ENCODE measurements around the gene TRMU. TPM values are rescaled to one million over a fixed set of nuclear protein-coding genes. Genes with fewer than 3 reads are reported as not detected.

TRMU gene
- total and polyA plus RNA-seq, 2 of the 8 experiments (the other 6 are each of a cell fraction or from before 2014, with no cell fraction given): 43.4 to 70.6 TPM

DNA sequence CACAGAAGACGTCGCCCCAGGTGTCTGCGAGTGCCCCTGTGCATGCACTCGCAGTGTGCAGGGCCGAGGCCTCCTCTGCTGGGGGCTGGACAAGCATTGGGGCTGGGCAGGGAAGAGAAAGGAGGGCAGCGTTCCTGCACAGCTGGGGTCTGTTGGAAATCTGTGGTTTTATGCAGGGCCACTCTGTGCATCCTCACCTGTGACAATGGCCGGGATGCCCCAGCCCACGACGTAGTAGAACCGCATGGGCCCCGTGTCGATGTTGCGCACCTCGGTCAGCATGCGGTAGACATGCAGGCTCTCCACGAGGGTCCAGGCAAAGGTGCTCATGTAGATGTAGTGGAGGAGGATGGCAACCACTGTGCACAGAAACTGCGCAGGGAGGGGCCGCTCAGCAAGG, 37.2 kb downstream of the TRMU start:
- H4K5ac ChIP-seq (ENCODE audit: insufficient read length, low read depth, low read length): no peak overlapping the region
- H2AK5ac ChIP-seq (ENCODE audit: low read depth, low read length): no peak overlapping the region
- peaks cover 0 to 15% (median 13%) of the 10 kb centered on the region in 4 experiments; a peak in 6 of 7 replicates for H3K4me1 ChIP-seq (replicated peaks in 1 of 4; ENCODE audit: control insufficient read depth in 3 of 4, insufficient read depth in 4 of 4, low read length in 3 of 4)
- H2AFZ ChIP-seq (ENCODE audit: low read length): no peak overlapping the region
- H4K91ac ChIP-seq (replicated peaks; ENCODE audit: insufficient read length, low read length): no peak overlapping the region
- no peak overlapping the region for H3K18ac ChIP-seq (ENCODE audit: extremely low read depth, low read length)
- H2BK20ac ChIP-seq (ENCODE audit: low read length): 0 out of 2 replicates have a peak overlapping the region, but pooled peaks have one; percentile 18
- ChIA-PET CTCF (ENCODE audit: partially characterized antibody) (interaction anchor here (1.3 kb wide), 1 partner anchor 170 kb away, joined by 4 read pairs; no protein-coding TSS in a partner anchor), POLR2A (ENCODE audit: partially characterized antibody) (interaction anchor here (1.1 kb wide), 2 partner anchors 13 to 175 kb away, joined by 3 to 4 read pairs; no protein-coding TSS in a partner anchor)
- WGBS, 2 experiments (ENCODE audit: extremely low coverage in 1 of 2, insufficient coverage in 1 of 2, insufficient read length in 1 of 2, insufficient replicate concordance in 2 of 2, low coverage in 1 of 2, low lambda C conversion rate in 2 of 2, missing lambda C conversion rate in 1 of 2): 93% methylated on average over 15 of the region's 18 CpGs; no CpG with 5 or more reads in 1 of the 2 experiments
- H2BK120ac ChIP-seq (replicated peaks; ENCODE audit: low read depth, low read length): no peak overlapping the region
- no peaks in the 10 kb centered on the region; the same call in 1 of the 2 replicates for H3K79me1 ChIP-seq (ENCODE audit: low read depth, low read length)
- H3K23ac ChIP-seq (ENCODE audit: insufficient read length): no peak overlapping the region
- H2BK12ac ChIP-seq (ENCODE audit: low read depth, low read length): no peak overlapping the region
- no peak overlapping the region for H3K4me2 ChIP-seq (ENCODE audit: insufficient read depth in 1 of 2, low read depth in 2 of 2, low read length in 2 of 2)
- no peak overlapping the region for H2BK5ac ChIP-seq (ENCODE audit: low read depth, low read length)
- H3K79me2 ChIP-seq (ENCODE audit: control insufficient read depth in 1 of 2, insufficient read depth in 2 of 2, low read length in 2 of 2): no peaks in the 10 kb centered on the region
- DNase-seq (ENCODE audit: low read depth in 1 of 2, low spot score in 2 of 2): no peak
- no peak overlapping the region; a peak in 1 of 7 replicates for H3K9ac ChIP-seq (replicated peaks in 1 of 4; ENCODE audit: extremely low read depth in 1 of 4, low read depth in 3 of 4, low read length in 3 of 4)
- no peak overlapping the region for H3K4ac ChIP-seq (replicated peaks; ENCODE audit: insufficient read length, low read depth, low read length)
- TF ChIP-seq SIN3A (conservative IDR thresholded peaks at IDR 0.05 in 1 of 2, IDR thresholded peaks at IDR 0.05 in 1 of 2; ENCODE audit: low read depth in 1 of 2, low read length in 2 of 2) (no peak), YY1 (IDR thresholded peaks at IDR 0.05; ENCODE audit: low read depth, low read length) (no peak), TAF1 (IDR thresholded peaks at IDR 0.05; ENCODE audit: low read depth, low read length) (no peak), MAFK (IDR thresholded peaks at IDR 0.05; ENCODE audit: low read depth, low read length) (no peak), KDM5A (IDR thresholded peaks at IDR 0.05; ENCODE audit: low read length) (no peak)
- TF ChIP-seq, protein P1, sequence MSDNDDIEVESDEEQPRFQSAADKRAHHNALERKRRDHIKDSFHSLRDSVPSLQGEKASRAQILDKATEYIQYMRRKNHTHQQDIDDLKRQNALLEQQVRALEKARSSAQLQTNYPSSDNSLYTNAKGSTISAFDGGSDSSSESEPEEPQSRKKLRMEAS (IDR thresholded peaks at IDR 0.05): no peak
- H3K27me3 ChIP-seq (replicated peaks in 1 of 4; ENCODE audit: control insufficient read depth in 3 of 4, extremely low read depth in 1 of 4, insufficient read depth in 3 of 4, low read length in 3 of 4): no peaks in the 10 kb centered on the region
- H3K27ac ChIP-seq (ENCODE audit: low read depth, low read length): no peak overlapping the region
- no peak overlapping the region for H3K14ac ChIP-seq (ENCODE audit: insufficient read length)
- H2BK15ac ChIP-seq (ENCODE audit: low read length): no peak overlapping the region
- H4K8ac ChIP-seq (ENCODE audit: extremely low read depth, insufficient read depth, low read length): no peak overlapping the region
- no peak overlapping the region for H3K56ac ChIP-seq (replicated peaks; ENCODE audit: insufficient read length, low read depth, low read length)
- H4K20me1 ChIP-seq (replicated peaks in 1 of 2; ENCODE audit: control insufficient read depth in 1 of 2, insufficient read depth in 2 of 2, low read length in 2 of 2): peaks cover 0 to 12% of the 10 kb centered on the region in 2 experiments
- peaks cover 9% of the 10 kb centered on the region; the same call in 1 of the 2 replicates for H3K23me2 ChIP-seq (ENCODE audit: low read depth, low read length)
- H3K9me3 ChIP-seq (ENCODE audit: insufficient read depth in 2 of 2, low read depth in 1 of 2, low read length in 1 of 2): no peaks in the 10 kb centered on the region
- H3K4me3 ChIP-seq (ENCODE audit: extremely low read depth in 1 of 4, insufficient read depth in 2 of 4, low read depth in 3 of 4, low read length in 4 of 4): no peak overlapping the region
- no peak for FAIRE-seq
- peaks cover 0 to 6% (median 1%) of the 10 kb centered on the region in 4 experiments; a peak in 4 of 8 replicates for H3K36me3 ChIP-seq (ENCODE audit: control insufficient read depth in 2 of 4, insufficient read depth in 4 of 4, low read length in 3 of 4)
